Kidney glomerular epithelial cell (primary cell): ENCODE results near the gene LEKR1.
A peak's percentile ranks its signal among the peaks of the same experiment; 100 is the strongest.
"Not testable (repeated sequence)": the region's sequence is repeated elsewhere in the genome, so short reads cannot be mapped to it uniquely, and the experiment has no call there.

Experiments used
- DNase-seq: peaks from one replicate; lab custom pipeline; 2025; lab: John Stamatoyannopoulos, UW

Gene LEKR1

GRCh38 chr3:156806698-156807097 lies 19.5 kb upstream of the LEKR1 start:
- DNase-seq, result no peak

GRCh38 chr3:156808025-156808424 lies 18.1 kb upstream of the LEKR1 start:
- no peak for DNase-seq

GRCh38 chr3:156811089-156811862 lies 14.9 kb upstream of the LEKR1 start:
- no peak for DNase-seq

GRCh38 chr3:156812521-156813335 lies 13.4 kb upstream of the LEKR1 start:
- peak; percentile 12 for DNase-seq

GRCh38 chr3:156814295-156814694 lies 11.9 kb upstream of the LEKR1 start:
- no peak for DNase-seq

- no peak for DNase-seq
These were observed 9.9 kb upstream of the LEKR1 start for GRCh38 chr3:156816091-156816793.

GRCh38 chr3:156816794-156817645 lies 9.1 kb upstream of the LEKR1 start:
- DNase-seq, result peak; percentile 48

- no peak for DNase-seq
These were observed 8.4 kb upstream of the LEKR1 start for GRCh38 chr3:156817646-156818272.

- DNase-seq, result no peak
These were observed 7.9 kb upstream of the LEKR1 start for GRCh38 chr3:156818273-156818651.

- peak; percentile 38 for DNase-seq
These were observed 7.3 kb upstream of the LEKR1 start for GRCh38 chr3:156818890-156819289.

- no peak for DNase-seq
These were observed 6.1 kb upstream of the LEKR1 start for GRCh38 chr3:156819842-156820691.

- DNase-seq, result no peak
These were observed 5.5 kb upstream of the LEKR1 start for GRCh38 chr3:156820692-156821080.

- DNase-seq, result not testable (repeated sequence)
These were observed 3.4 kb upstream of the LEKR1 start for GRCh38 chr3:156822626-156823260.

GRCh38 chr3:156825795-156826143 lies 384 bp upstream of the LEKR1 start:
- DNase-seq, result no peak

GRCh38 chr3:156826896-156827882 lies 1.0 kb downstream of the LEKR1 start:
- no peak for DNase-seq

- no peak for DNase-seq
These were observed 4.9 kb downstream of the LEKR1 start for GRCh38 chr3:156831006-156831405.

GRCh38 chr3:156834435-156834834 lies 8.3 kb downstream of the LEKR1 start:
- no peak for DNase-seq

GRCh38 chr3:156834962-156835535 lies 8.9 kb downstream of the LEKR1 start:
- no peak for DNase-seq
